ENCODE measurements around the gene AGFG1.

Gene AGFG1

DNA sequence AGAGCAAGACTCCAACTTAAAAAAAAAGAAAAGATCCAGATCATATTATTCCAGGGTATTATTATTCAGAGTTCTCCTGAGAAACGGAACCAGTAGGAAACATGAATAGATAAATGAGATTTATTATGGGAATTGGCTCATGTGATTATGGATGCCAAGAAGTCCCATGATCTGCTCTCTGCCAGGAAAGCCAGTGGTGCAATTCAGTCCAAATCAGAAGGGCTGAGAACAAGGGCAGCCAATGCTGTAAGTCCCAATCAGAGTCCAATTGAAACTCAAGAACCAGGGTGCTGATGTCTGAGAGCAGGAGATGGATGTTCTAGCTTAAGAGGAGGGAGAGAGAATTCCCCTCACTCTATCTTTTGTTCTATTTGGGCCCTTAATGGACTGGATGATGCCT lies 134.5 kb downstream of the AGFG1 start:
- DNase-seq = no peak

DNA sequence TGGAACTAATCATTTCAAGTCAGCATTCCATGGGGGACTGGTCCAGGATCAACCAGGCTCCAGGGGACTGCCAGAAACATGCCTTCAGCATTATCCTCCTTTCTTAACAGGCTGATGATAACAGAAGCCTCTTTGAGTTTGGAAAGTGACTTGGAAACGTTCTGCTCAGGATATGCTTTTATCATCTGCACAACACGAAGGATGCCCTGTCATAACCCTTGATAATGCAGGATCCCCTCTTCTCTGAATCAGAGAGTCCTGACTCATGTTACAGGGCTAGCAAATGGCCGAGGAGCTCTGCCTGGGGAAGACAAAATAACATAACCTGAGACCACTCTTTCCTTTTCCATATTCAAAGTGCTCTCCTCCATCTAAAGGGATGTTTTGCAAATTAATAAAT lies 136.0 kb downstream of the AGFG1 start:
- no peak for DNase-seq

DNA sequence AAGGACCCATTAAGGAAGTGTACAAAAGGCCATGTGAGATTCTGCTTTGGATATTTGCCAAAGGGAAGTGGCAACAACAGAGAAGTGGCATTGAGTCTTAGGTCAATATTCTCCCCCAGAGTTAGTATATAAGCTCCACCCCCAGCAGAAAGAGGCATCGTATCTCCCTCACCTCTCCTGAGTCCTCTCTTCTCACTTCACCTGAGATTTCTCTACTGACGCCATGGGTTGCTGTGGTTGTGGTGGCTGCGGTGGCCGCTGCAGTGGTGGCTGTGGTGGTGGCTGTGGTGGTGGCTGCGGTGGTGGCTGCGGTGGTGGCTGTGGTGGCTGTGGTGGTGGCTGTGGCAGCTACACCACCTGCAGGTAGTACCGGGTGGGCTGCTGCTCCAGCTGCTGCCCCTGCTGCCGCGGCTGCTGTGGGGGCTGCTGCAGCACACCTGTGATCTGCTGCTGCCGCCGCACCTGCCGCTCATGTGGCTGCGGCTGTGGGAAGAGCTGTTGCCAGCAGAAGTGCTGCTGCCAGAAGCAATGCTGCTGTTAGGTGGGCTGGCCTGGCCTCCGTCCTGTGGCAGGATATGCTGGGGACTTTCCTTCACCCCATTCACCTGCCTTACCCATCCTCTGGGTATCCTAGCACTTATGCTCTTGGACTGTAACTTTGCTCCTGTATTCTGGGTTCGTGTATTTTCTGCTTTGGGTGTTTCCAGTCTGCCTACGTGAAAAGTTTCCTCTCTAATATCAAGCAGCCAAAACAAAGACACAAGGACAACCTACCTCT lies 136.8 kb downstream of the AGFG1 start:
- DNase-seq = no peak

DNA sequence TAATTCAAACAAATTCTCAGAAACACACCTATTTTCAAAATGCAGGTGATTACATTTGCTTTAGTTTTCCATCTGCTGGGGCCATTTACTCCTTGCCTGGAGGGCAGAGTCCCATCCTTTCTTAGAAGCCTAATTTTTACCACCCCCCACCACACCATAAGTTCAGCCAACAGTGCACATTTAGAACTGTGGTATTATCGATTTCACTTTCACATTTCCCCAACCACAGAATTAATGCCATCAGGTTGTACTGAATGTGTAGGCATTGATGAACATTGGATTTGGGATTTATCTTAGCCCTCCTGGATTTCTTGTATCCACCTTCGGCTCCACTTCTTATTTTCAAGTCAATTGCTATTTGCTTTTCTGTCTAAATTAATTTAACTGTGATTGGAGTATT lies 138.2 kb downstream of the AGFG1 start:
- DNase-seq = no peak
